NT2/D1 (cell line): ENCODE measurements around the gene STAT1.
A peak's percentile ranks its signal among the peaks of the same experiment; 100 is the strongest.

ENCODE experiments used
- DNase-seq: peaks from one replicate; pipeline ENCODE4 v3.0.0-alpha.2; 2011; ENCODE audit warnings: low read depth, low spot score
- H3K27me3 ChIP-seq: 2 replicates; pipeline ENCODE4 v1.6.0; 2011; ENCODE audit warnings: mild to moderate bottlenecking; ENCODE audit not compliant: insufficient read length, insufficient read depth
- H3K36me3 ChIP-seq: 2 replicates; pipeline ENCODE4 v1.6.1; 2011; ENCODE audit warnings: mild to moderate bottlenecking, low read length, mixed read lengths; ENCODE audit not compliant: insufficient read depth, insufficient read length
- H3K4me1 ChIP-seq: 2 replicates; pipeline ENCODE4 v1.5.1; 2011; ENCODE audit not compliant: insufficient read depth, insufficient read length
- H3K4me3 ChIP-seq: 2 replicates; pipeline ENCODE4 v1.5.1; 2011; ENCODE audit warnings: low read depth; ENCODE audit not compliant: insufficient read length
- H3K9ac ChIP-seq: 2 replicates; pipeline ENCODE4 v1.6.0; 2011; ENCODE audit warnings: low read depth; ENCODE audit not compliant: insufficient read length
- H3K9me3 ChIP-seq: 2 replicates; pipeline ENCODE4 v1.5.1; 2011; ENCODE audit warnings: mild to moderate bottlenecking, low read length; ENCODE audit not compliant: insufficient read depth
- SUZ12 ChIP-seq: IDR thresholded peaks from 2 replicates; pipeline ENCODE4 v1.6.1; 2011; ENCODE audit not compliant: insufficient read length, insufficient read depth; ENCODE audit errors: extremely low read depth
- YY1 ChIP-seq: IDR thresholded peaks from 2 replicates; pipeline ENCODE4 v1.6.1; 2011; ENCODE audit not compliant: insufficient read length, insufficient read depth
- ZNF274 ChIP-seq: IDR thresholded peaks from 2 replicates; pipeline ENCODE4 v1.6.1; 2011; ENCODE audit warnings: mild to moderate bottlenecking, low read depth, low read length

The STAT1 gene

DNA sequence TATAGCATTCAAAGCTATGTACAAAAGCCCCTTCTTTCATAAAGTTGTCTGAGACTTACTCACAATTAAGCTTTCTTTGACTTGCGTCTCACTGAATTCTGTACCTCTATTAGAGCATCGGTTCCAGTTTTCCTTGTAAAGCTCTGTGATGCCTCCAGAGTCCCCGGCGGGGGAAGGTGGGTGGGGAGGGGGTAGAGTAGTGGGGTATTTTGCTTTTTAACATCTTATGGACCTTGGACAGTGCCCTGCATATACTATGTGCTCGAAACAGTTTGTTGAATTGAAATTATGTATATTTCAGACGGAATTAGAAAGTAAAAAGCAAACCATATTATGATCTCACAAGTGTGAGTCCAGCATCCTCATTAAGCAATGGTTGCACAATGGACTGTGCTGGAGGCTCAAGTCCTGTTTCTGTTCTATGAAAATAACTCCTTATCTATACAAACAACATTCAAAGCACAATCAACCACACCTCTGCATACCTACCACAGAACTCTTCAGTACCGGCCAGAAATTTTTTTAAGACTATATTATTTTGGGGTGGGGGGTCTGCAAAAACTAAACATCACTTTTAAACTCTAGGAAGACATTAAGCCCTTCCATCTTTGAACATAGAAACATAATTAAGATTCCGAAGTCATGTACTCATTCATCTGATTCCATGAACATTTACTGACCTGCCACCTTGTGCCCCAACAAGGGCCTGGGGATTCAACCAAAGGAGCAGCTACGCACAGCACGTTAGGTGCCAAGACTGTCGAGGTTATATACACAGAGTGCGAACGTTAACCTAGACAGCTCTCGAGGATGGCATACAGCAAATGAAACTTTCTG, 908 bp downstream of the STAT1 start:
- no peaks in the 10 kb centered on the region for H3K4me1 ChIP-seq
- no peak for DNase-seq
- TF ChIP-seq YY1, result no peak
- TF ChIP-seq ZNF274, result no peak
- TF ChIP-seq SUZ12, result no peak
- peak overlapping the region; percentile 92 for H3K9ac ChIP-seq
- peaks cover 24% of the 10 kb centered on the region for H3K27me3 ChIP-seq
- peaks cover 29% of the 10 kb centered on the region for H3K36me3 ChIP-seq
- peaks cover 11% of the 10 kb centered on the region; the same call in 1 of the 2 replicates for H3K9me3 ChIP-seq
- peak overlapping the region; percentile 86 for H3K4me3 ChIP-seq

- H3K36me3 ChIP-seq, result peaks cover 35% of the 10 kb centered on the region
- peaks cover 24% of the 10 kb centered on the region for H3K27me3 ChIP-seq
- no peak overlapping the region for H3K4me3 ChIP-seq
- TF ChIP-seq SUZ12, result no peak
- TF ChIP-seq ZNF274, result no peak
- TF ChIP-seq YY1, result no peak
- no peak for DNase-seq
- H3K4me1 ChIP-seq, result no peaks in the 10 kb centered on the region
- H3K9ac ChIP-seq, result no peak overlapping the region
- H3K9me3 ChIP-seq, result peaks cover 11% of the 10 kb centered on the region; the same call in 1 of the 2 replicates
These were observed 1.6 kb downstream of the STAT1 start for GRCh38 chr2:191012346-191012745.

GRCh38 chr2:191010887-191011885, 2.8 kb downstream of the STAT1 start:
- no peak overlapping the region for H3K4me3 ChIP-seq
- peaks cover 46% of the 10 kb centered on the region for H3K36me3 ChIP-seq
- H3K9me3 ChIP-seq, result peaks cover 11% of the 10 kb centered on the region; the same call in 1 of the 2 replicates
- no peak for TF ChIP-seq ZNF274
- TF ChIP-seq SUZ12, result no peak
- TF ChIP-seq YY1, result no peak
- peaks cover 15% of the 10 kb centered on the region for H3K27me3 ChIP-seq
- H3K9ac ChIP-seq, result no peak overlapping the region
- no peaks in the 10 kb centered on the region for H3K4me1 ChIP-seq
- DNase-seq, result no peak

DNA sequence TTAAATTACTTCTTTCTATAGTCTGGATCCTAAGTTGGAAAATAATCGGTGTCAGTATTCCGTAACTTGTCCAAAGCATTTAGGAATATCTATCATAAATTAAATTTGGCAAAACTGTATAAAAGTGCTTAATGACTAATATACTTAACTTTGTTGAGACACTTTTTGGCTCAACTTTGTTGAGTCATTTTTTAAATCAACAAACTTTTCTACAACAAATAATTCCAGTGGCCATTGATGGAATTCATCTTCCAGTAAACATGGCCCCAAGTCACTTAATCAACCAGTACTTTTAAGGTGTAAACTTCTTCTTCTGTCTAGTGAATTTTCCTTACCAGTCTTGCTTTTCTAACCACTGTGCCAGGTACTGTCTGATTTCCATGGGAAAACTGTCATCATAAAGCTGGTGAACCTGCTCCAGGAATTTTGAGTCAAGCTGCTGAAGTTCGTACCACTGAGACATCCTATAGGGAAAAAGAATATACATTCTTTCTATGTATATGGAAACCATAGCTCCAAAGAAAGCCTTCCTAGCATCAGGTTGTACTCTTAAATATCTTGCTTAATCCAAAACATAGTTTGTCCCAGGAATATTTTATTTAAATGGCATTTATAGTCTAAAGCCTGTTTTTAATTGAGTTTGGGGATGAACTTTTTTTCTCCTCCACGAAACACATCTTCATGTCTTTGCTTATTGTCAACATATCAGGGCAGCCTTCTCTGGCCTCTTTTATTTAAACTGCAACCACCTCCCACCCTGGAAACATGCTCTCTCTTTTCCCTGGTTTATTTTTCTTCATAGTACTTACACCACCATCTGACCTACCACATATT, 4.2 kb downstream of the STAT1 start:
- H3K4me3 ChIP-seq, result no peak overlapping the region
- H3K9me3 ChIP-seq, result peaks cover 3% of the 10 kb centered on the region; the same call in 1 of the 2 replicates
- peaks cover 2% of the 10 kb centered on the region for H3K27me3 ChIP-seq
- no peak overlapping the region for H3K9ac ChIP-seq
- H3K4me1 ChIP-seq, result no peaks in the 10 kb centered on the region
- peaks cover 59% of the 10 kb centered on the region for H3K36me3 ChIP-seq
- no peak for DNase-seq
- TF ChIP-seq SUZ12 (no peak), YY1 (no peak), ZNF274 (no peak)

- no peak for TF ChIP-seq ZNF274
- TF ChIP-seq YY1, result no peak
- TF ChIP-seq SUZ12, result no peak
- H3K9me3 ChIP-seq, result no peaks in the 10 kb centered on the region
- H3K9ac ChIP-seq, result no peak overlapping the region
- H3K36me3 ChIP-seq, result peaks cover 73% of the 10 kb centered on the region
- no peak for DNase-seq
- no peaks in the 10 kb centered on the region for H3K4me1 ChIP-seq
- H3K4me3 ChIP-seq, result no peak overlapping the region
- H3K27me3 ChIP-seq, result no peaks in the 10 kb centered on the region
These were observed 5.7 kb downstream of the STAT1 start for GRCh38 chr2:191008286-191008685.

DNA sequence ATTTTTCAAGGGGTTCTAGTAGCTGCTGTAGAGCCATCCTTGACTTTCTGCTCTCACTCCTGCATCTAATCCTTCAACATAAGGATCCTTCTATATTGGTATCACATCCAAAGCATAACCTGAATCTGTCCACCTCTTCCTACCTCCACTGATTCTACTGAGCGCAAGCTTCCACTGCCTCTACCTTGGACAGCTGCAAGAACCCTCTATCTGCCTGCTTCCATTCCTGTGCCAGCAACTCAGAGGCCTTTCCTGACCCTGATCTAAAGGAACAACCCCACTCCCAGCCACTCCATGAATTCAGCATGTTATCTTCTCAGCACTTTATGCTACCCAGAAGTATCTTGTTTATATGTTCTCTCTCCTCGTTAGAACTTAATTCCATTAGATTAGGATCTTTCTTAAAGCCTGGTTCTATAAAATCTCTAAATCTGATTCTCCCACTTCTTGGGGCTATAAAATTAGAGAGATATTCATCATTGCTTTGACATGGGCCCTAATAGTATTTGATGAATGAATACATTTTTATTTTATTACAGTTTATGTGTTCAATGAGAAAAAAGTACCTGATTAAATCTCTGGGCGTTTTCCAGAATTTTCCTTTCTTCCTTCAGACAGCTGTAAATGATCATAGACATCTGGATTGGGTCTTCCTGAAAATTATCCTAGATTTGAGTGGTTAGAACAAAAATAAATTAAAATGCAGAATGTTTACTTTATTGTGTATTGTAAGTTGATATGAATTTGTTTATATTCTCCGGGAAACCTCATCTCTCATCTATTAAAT, 6.8 kb downstream of the STAT1 start:
- no peak for DNase-seq
- TF ChIP-seq ZNF274, result no peak
- no peak for TF ChIP-seq YY1
- no peak for TF ChIP-seq SUZ12
- H3K4me1 ChIP-seq, result no peaks in the 10 kb centered on the region
- no peak overlapping the region for H3K4me3 ChIP-seq
- no peaks in the 10 kb centered on the region for H3K9me3 ChIP-seq
- H3K36me3 ChIP-seq, result peaks cover 78% of the 10 kb centered on the region
- H3K27me3 ChIP-seq, result no peaks in the 10 kb centered on the region
- no peak overlapping the region for H3K9ac ChIP-seq
